SK-N-SH (cell line): ENCODE measurements around the gene TRIM9. TPM values are rescaled to one million over a fixed set of nuclear protein-coding genes. Genes with fewer than 3 reads are reported as not detected.

Experiments
- CTCF ChIA-PET: fragments of 300-600, 350-600 bp; formaldehyde crosslinking; extraction: SDS; loops from one replicate; lab custom pipeline; 2021; lab: Yijun Ruan, JAX
- POLR2A ChIA-PET: fragments of 350-600 bp; sonication (Branson Sonifier 250); formaldehyde crosslinking; extraction: SDS; loops from one replicate; lab custom pipeline; 2020; ENCODE audit warnings: antibody characterized with exemption, inconsistent platforms; lab: Yijun Ruan, JAX
- DNase-seq: peaks from one replicate; pipeline ENCODE4 v3.0.0; 2012
- H2AFZ ChIP-seq: fragments of 200-600 bp; sonication (generic); 2 replicates; pipeline ENCODE4 v1.8.1; 2016; ENCODE audit warnings: antibody characterized with exemption, mild to moderate bottlenecking, low read depth
- H3F3A ChIP-seq: fragments of 200-600 bp; sonication (generic); replicated peaks from 2 replicates; pipeline ENCODE3; 2016; ENCODE audit warnings: antibody characterized with exemption, mild to moderate bottlenecking; ENCODE audit not compliant: insufficient read depth
- H3K27ac ChIP-seq, 2 experiments: fragments of 200-500 bp in 1 of 2; fragments of 200-600 bp in 1 of 2; sonication (Bioruptor generic) in 1 of 2; sonication (generic), shearing (Covaris generic) in 1 of 2; 2 replicates each; pipeline versions ENCODE4 v1.5.1 to v1.6.1; 2014 to 2016; ENCODE audit warnings: low read depth in 2 of 2, inconsistent platforms in 1 of 2, low read length in 1 of 2, mild to moderate bottlenecking in 1 of 2, mixed read lengths in 1 of 2
- H3K27me3 ChIP-seq: fragments of 200-600 bp; sonication (generic), shearing (Covaris generic); 2 replicates; pipeline ENCODE4 v1.6.1; 2016; ENCODE audit warnings: mixed run types; ENCODE audit not compliant: insufficient read depth
- H3K36me3 ChIP-seq, 2 experiments: fragments of 200-500 bp in 1 of 2; fragments of 200-600 bp in 1 of 2; sonication (Bioruptor generic) in 1 of 2; sonication (generic) in 1 of 2; replicated peaks in 1 of 2; 2 replicates each; pipeline versions ENCODE3 to v1.5.1; 2014 to 2016; ENCODE audit warnings: low read length in 1 of 2, mild to moderate bottlenecking in 1 of 2; ENCODE audit not compliant: insufficient read depth in 2 of 2, control insufficient read depth in 1 of 2
- H3K4me1 ChIP-seq, 2 experiments: fragments of 200-500 bp in 1 of 2; fragments of 200-600 bp in 1 of 2; sonication (Bioruptor generic) in 1 of 2; sonication (generic), shearing (Covaris generic) in 1 of 2; 2 replicates each; pipeline versions ENCODE4 v1.5.1 to v1.6.1; 2014 to 2016; ENCODE audit warnings: low read depth in 1 of 2, low read length in 1 of 2, mixed run types in 1 of 2; ENCODE audit not compliant: insufficient read depth in 2 of 2, control insufficient read depth in 1 of 2
- H3K4me2 ChIP-seq: fragments of 200-600 bp; sonication (generic), shearing (Covaris generic); 2 replicates; pipeline ENCODE4 v1.6.1; 2017; ENCODE audit warnings: mixed run types
- H3K4me3 ChIP-seq, 2 experiments: fragments of 200-500 bp in 1 of 2; fragments of 200-600 bp in 1 of 2; sonication (Bioruptor generic) in 1 of 2; sonication (generic), shearing (Covaris generic) in 1 of 2; 2 replicates each; pipeline versions ENCODE4 v1.5.1 to v1.8.1; 2014 to 2016; ENCODE audit warnings: low read depth in 2 of 2, inconsistent platforms in 1 of 2, low read length in 1 of 2, mild to moderate bottlenecking in 1 of 2, mixed read lengths in 1 of 2, moderate library complexity in 1 of 2
- H3K79me2 ChIP-seq: fragments of 200-600 bp; sonication (generic); 2 replicates; pipeline ENCODE4 v1.8.1; 2017; ENCODE audit warnings: mild to moderate bottlenecking; ENCODE audit not compliant: insufficient read depth
- H3K9ac ChIP-seq: fragments of 200-600 bp; sonication (generic); 2 replicates; pipeline ENCODE4 v1.6.1; 2017; ENCODE audit warnings: mixed run types
- H3K9me2 ChIP-seq: fragments of 200-600 bp; sonication (generic); 2 replicates; pipeline ENCODE4 v1.6.1; 2017; ENCODE audit warnings: mixed run types
- H3K9me3 ChIP-seq: fragments of 200-600 bp; sonication (generic); 2 replicates; pipeline ENCODE4 v1.6.1; 2017; ENCODE audit warnings: mixed run types, mild to moderate bottlenecking, moderate library complexity
- H4K20me1 ChIP-seq: fragments of 200-600 bp; sonication (generic); 2 replicates; pipeline ENCODE4 v1.6.1; 2017; ENCODE audit warnings: mild to moderate bottlenecking, mixed run types; ENCODE audit not compliant: insufficient read depth
- JUND ChIP-seq: IDR thresholded peaks from 2 replicates; pipeline ENCODE4 v1.4.0; 2012
- NRF1 ChIP-seq: IDR thresholded peaks from 2 replicates; pipeline ENCODE4 v1.6.1; 2012; ENCODE audit warnings: low read depth, mild to moderate bottlenecking, low read length
- RXRA ChIP-seq: IDR thresholded peaks from 2 replicates; pipeline ENCODE4 v1.4.0; 2012; ENCODE audit warnings: low read depth, mild to moderate bottlenecking, borderline replicate concordance
- SIN3A ChIP-seq: IDR thresholded peaks from 2 replicates; pipeline ENCODE4 v1.6.1; 2012; ENCODE audit warnings: low read depth, mild to moderate bottlenecking, low read length, moderate library complexity, borderline replicate concordance
- WGBS: methylation state at CpG from one replicate; pipeline ENCODE4 v1.1.6; 2017; ENCODE audit warnings: low lambda C conversion rate; 5-methylcytosine and 5-hydroxymethylcytosine counted together
- polyA plus RNA-seq, 3 experiments: library from polyadenylated mRNA; depleted of rRNA; stranded (reverse); fragments of >200 nt; gene quantifications; 2 replicates each; pipeline ENCODE4 v1.2.3, GENCODE V29; 2012
- TF ChIP-seq, protein P1 (sequence below): IDR thresholded peaks from 2 replicates; pipeline ENCODE4 v1.4.0; 2012; ENCODE audit warnings: low read depth, borderline replicate concordance
- TF ChIP-seq, protein P2 (sequence below): fragments of 150-350 bp; IDR thresholded peaks from 2 replicates; pipeline ENCODE4 v1.6.1; 2016; ENCODE audit warnings: mild to moderate bottlenecking, low read depth, low read length
- TF ChIP-seq, protein P3 (sequence below): IDR thresholded peaks from 2 replicates; pipeline ENCODE4; 2012

TRIM9 gene
- polyA plus RNA-seq, 1 of the 3 experiments (the other 2 are of a cell fraction): 3.9 TPM

DNA sequence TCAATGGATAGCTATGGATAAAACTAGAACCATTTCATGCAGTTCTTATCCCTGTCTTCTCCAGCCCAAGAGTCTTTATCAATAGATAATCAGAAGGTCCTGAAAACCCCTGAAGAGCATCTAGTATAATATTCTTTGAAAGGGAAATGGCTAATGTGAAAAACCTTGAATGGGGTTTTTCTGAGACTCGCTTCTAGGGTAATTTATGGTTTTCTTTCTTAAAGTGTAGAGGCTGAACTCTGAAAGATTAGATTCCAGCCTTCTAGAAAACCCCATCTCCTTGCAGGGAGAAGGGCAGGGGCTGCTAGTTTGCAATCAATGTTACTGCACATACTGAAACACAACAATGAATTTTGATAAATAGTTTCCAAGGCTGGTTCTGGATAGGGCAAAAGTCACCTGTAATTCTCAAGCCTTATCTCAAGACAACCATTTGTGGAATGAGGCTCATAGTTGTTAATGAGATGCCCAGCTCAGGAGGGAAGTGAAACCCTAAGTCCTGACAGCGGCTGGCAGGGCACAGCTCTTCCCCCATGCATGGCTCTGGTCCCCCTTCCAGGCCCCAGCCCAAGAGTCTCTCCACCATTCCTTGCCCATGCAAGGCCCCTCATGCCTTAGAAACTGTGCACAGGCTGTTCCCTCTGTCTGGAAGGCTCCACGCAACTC lies 116.9 kb downstream of the TRIM9 start (continued):
- TF ChIP-seq, protein P1, sequence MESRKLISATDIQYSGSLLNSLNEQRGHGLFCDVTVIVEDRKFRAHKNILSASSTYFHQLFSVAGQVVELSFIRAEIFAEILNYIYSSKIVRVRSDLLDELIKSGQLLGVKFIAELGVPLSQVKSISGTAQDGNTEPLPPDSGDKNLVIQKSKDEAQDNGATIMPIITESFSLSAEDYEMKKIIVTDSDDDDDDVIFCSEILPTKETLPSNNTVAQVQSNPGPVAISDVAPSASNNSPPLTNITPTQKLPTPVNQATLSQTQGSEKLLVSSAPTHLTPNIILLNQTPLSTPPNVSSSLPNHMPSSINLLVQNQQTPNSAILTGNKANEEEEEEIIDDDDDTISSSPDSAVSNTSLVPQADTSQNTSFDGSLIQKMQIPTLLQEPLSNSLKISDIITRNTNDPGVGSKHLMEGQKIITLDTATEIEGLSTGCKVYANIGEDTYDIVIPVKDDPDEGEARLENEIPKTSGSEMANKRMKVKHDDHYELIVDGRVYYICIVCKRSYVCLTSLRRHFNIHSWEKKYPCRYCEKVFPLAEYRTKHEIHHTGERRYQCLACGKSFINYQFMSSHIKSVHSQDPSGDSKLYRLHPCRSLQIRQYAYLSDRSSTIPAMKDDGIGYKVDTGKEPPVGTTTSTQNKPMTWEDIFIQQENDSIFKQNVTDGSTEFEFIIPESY: no peak
- TF ChIP-seq, protein P2, sequence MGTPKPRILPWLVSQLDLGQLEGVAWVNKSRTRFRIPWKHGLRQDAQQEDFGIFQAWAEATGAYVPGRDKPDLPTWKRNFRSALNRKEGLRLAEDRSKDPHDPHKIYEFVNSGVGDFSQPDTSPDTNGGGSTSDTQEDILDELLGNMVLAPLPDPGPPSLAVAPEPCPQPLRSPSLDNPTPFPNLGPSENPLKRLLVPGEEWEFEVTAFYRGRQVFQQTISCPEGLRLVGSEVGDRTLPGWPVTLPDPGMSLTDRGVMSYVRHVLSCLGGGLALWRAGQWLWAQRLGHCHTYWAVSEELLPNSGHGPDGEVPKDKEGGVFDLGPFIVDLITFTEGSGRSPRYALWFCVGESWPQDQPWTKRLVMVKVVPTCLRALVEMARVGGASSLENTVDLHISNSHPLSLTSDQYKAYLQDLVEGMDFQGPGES: no peak

DNA sequence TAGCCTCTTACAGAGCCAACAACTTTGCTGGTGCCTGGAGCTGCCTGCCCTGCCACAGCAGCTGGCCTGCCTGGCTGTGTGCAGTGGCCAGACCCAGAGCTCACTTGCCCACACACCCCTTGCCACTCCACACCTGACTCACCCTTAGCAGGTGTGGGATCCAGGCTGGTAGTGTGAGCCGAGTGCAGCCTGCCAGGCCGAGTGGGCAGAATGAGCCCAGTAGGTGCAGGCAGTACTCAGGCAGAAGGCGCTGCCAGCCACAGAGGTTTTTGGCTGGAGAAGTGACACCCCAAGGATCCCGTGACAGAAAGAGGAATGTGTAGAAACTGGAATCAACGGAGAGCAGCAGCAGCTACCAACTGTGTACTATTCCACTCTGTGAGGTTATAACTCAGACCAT lies 120.8 kb downstream of the TRIM9 start:
- Histone ChIP-seq H3K9me3 (no peaks in the 10 kb centered on the region), H3K27ac (no peak overlapping the region), H3K36me3 (no peaks in the 10 kb centered on the region), H3K9ac (no peak overlapping the region), H3F3A (no peaks in the 10 kb centered on the region), H3K9me2 (no peaks in the 10 kb centered on the region), H3K79me2 (no peaks in the 10 kb centered on the region), H3K4me2 (no peak overlapping the region), H4K20me1 (no peaks in the 10 kb centered on the region), H3K4me1 (peaks cover 0 to 8% of the 10 kb centered on the region in 2 experiments; a peak in 1 of 4 replicates), H3K27me3 (no peaks in the 10 kb centered on the region), H3K4me3 (no peak overlapping the region), H2AFZ (no peak overlapping the region)
- WGBS: 94% methylated on average over 5 of the region's 5 CpGs
- POLR2A ChIA-PET: no interaction called here
- CTCF ChIA-PET: interaction anchor here (1.4 to 1.6 kb wide), 2 partner anchors 19 to 29 kb away, joined by 4 to 5 read pairs; partner anchors contain the start of gene PYGL
- TF ChIP-seq, protein P1: no peak
- TF ChIP-seq SIN3A: no peak
- DNase-seq: no peak

DNA sequence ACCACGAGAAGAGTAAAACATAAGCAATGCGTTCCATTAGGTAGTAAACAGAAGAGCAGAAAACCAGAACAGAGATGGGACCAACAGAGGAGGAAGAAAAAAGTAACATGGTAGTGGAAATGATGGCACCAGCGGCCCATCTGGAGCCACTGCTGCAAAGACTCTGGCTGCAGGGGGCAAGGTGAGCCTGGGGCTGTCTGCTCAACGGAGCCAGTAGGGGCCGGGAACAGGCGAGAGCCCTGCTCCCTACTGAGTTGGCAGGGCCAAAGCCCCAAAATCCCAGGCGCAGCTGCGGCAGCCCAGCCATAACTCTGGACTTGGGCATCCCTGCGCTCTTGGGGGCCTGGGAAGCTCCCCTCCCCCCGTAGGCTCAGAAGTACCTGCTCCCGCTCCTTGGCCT lies 122.2 kb downstream of the TRIM9 start:
- WGBS: 95% methylated on average over 6 of the region's 11 CpGs
- POLR2A ChIA-PET: no interaction called here
- H3K9ac ChIP-seq: no peak overlapping the region
- no peaks in the 10 kb centered on the region for H3F3A ChIP-seq
- no peaks in the 10 kb centered on the region for H3K27me3 ChIP-seq
- H3K4me1 ChIP-seq: peaks cover 0 to 3% of the 10 kb centered on the region in 2 experiments; a peak in 1 of 4 replicates
- H3K79me2 ChIP-seq: no peaks in the 10 kb centered on the region
- no peaks in the 10 kb centered on the region for H3K36me3 ChIP-seq
- H3K4me3 ChIP-seq: no peak overlapping the region
- no peaks in the 10 kb centered on the region for H4K20me1 ChIP-seq
- H3K27ac ChIP-seq: no peak overlapping the region
- CTCF ChIA-PET: no interaction called here
- TF ChIP-seq, protein P1: no peak
- TF ChIP-seq, protein P3, sequence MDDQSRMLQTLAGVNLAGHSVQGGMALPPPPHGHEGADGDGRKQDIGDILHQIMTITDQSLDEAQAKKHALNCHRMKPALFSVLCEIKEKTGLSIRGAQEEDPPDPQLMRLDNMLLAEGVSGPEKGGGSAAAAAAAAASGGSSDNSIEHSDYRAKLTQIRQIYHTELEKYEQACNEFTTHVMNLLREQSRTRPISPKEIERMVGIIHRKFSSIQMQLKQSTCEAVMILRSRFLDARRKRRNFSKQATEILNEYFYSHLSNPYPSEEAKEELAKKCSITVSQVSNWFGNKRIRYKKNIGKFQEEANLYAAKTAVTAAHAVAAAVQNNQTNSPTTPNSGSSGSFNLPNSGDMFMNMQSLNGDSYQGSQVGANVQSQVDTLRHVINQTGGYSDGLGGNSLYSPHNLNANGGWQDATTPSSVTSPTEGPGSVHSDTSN: no peak
- TF ChIP-seq NRF1: no peak
- TF ChIP-seq JUND: no peak
- no peak for TF ChIP-seq RXRA
- no peak for DNase-seq
- no peak overlapping the region for H3K4me2 ChIP-seq
- no peaks in the 10 kb centered on the region for H3K9me2 ChIP-seq
- H2AFZ ChIP-seq: no peak overlapping the region
- H3K9me3 ChIP-seq: no peaks in the 10 kb centered on the region
